Measurements from ENCODE around the gene FAM72C.
"Not testable (repeated sequence)": the region's sequence is repeated elsewhere in the genome, so short reads cannot be mapped to it uniquely, and the experiment has no call there.

GRCh38 chr1:143973876-143974414 lies 2.2 kb upstream of the FAM72C start:
- TF ChIP-seq CTCF (IDR thresholded peaks at IDR 0.05); POLR2A (IDR thresholded peaks at IDR 0.05; ENCODE audit: low read depth): not testable (repeated sequence)

All from esophagus muscularis mucosa (tissue), 3 donors.